Fibroblast of lung (primary cell): ENCODE measurements around the gene AMACR. TPM values are rescaled to one million over a fixed set of nuclear protein-coding genes. Genes with fewer than 3 reads are reported as not detected.

ENCODE experiments used
- DNase-seq, 2 donors: peaks; one replicate each; pipeline versions ENCODE4 v3.0.0 to v3.0.0-alpha.2; 2010; ENCODE audit warnings: low read depth in 2 of 2
- H2AFZ ChIP-seq: 2 replicates; pipeline ENCODE4 v1.5.1; 2012; ENCODE audit warnings: low read length, control low read depth, inconsistent platforms
- H3K27ac ChIP-seq: 2 replicates; pipeline ENCODE4 v1.5.1; 2011; ENCODE audit warnings: low read length, control low read depth; ENCODE audit not compliant: insufficient read depth
- H3K27me3 ChIP-seq: 2 replicates; pipeline ENCODE4 v1.5.1; 2011; ENCODE audit warnings: mild to moderate bottlenecking, low read length; ENCODE audit not compliant: control insufficient read depth, insufficient read depth
- H3K36me3 ChIP-seq: 2 replicates; pipeline ENCODE4 v1.5.1; 2011; ENCODE audit warnings: low read length; ENCODE audit not compliant: control insufficient read depth, insufficient read depth
- H3K4me1 ChIP-seq: 2 replicates; pipeline ENCODE4 v1.5.1; 2011; ENCODE audit warnings: low read length; ENCODE audit not compliant: control insufficient read depth, insufficient read depth; ENCODE audit errors: extremely low read depth
- H3K4me2 ChIP-seq: 2 replicates; pipeline ENCODE4 v1.5.1; 2011; ENCODE audit warnings: low read length, control low read depth; ENCODE audit not compliant: insufficient read depth; ENCODE audit errors: extremely low read depth
- H3K4me3 ChIP-seq, 4 experiments: fragments of 200-600 bp in 1 of 4; sonication (generic) in 1 of 4; replicated peaks in 1 of 4; 2 replicates each; pipeline ENCODE4 v1.5.1; 2011 to 2016; ENCODE audit warnings: low read length in 4 of 4, low read depth in 3 of 4, mild to moderate bottlenecking in 3 of 4, control low read depth in 2 of 4, inconsistent platforms in 1 of 4, mixed read lengths in 1 of 4; ENCODE audit not compliant: insufficient read depth in 1 of 4; ENCODE audit errors: control extremely low read depth in 1 of 4
- H3K79me2 ChIP-seq: 2 replicates; pipeline ENCODE4 v1.5.1; 2012; ENCODE audit warnings: mild to moderate bottlenecking, low read length, inconsistent platforms; ENCODE audit not compliant: control insufficient read depth, insufficient read depth
- H3K9ac ChIP-seq: 2 replicates; pipeline ENCODE4 v1.5.1; 2011; ENCODE audit warnings: mild to moderate bottlenecking, low read length, control low read depth; ENCODE audit not compliant: insufficient read depth
- H3K9me3 ChIP-seq: 2 replicates; pipeline ENCODE4 v1.5.1; 2012; ENCODE audit warnings: low read depth, low read length; ENCODE audit not compliant: control insufficient read depth, insufficient read depth
- H4K20me1 ChIP-seq: 2 replicates; pipeline ENCODE4 v1.5.1; 2011; ENCODE audit warnings: low read length; ENCODE audit not compliant: control insufficient read depth, insufficient read depth; ENCODE audit errors: extremely low read depth
- CTCF ChIP-seq, 2 donors: IDR thresholded peaks in 1 of 2; conservative IDR thresholded peaks in 1 of 2; 1 replicate in 1 of 2; 2 replicates in 1 of 2; pipeline ENCODE4 v1.5.1; 2011 to 2012; ENCODE audit warnings: low read length in 2 of 2, control low read depth in 1 of 2, inconsistent platforms in 1 of 2, low read depth in 1 of 2, mild to moderate bottlenecking in 1 of 2
- EZH2 ChIP-seq: IDR thresholded peaks from 2 replicates; pipeline ENCODE4 v1.5.1; 2012; ENCODE audit warnings: low read length, control low read depth, mild to moderate bottlenecking; ENCODE audit errors: missing control alignments
- polyA plus RNA-seq, 2 donors: library from polyadenylated mRNA; depleted of rRNA in 1 of 2; stranded (reverse) in 1 of 2; unstranded in 1 of 2; fragments of >200 nt; gene quantifications; 2 replicates each; pipeline ENCODE4 v1.2.1, GENCODE V29; 2011 to 2012; ENCODE audit warnings: missing spikeins in 1 of 2
- total RNA-seq: library from RNA; depleted of rRNA; stranded (reverse); fragments of >200 nt; gene quantifications from 2 replicates; pipeline ENCODE4 v1.2.1, GENCODE V29; 2014

AMACR gene
- total and polyA plus RNA-seq, 2 donors (not counting 1 experiment from before 2014, with no cell fraction given): 7.6 to 14.2 TPM

DNA sequence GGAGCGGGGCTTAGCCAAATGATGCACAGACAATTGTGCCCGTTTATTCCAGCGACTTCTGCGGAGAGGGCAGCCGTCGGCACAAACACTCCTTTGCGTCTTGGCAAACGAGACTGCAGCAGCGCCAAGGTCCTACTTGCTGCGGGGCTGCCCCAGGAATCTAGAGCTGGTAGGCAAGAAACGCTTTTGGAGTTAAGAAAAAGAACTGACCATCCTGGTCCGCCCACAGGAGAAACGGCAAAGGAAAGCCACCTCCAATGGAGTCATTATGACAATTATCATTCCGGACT, 69.4 kb downstream of the AMACR start:
- H3K27me3 ChIP-seq: peaks cover 43% of the 10 kb centered on the region
- H3K4me2 ChIP-seq: no peak overlapping the region

GRCh38 chr5:33937707-33938506, 69.9 kb downstream of the AMACR start:
- TF ChIP-seq EZH2 (peak; percentile 19), CTCF (conservative IDR thresholded peaks at IDR 0.05 in 1 of 2, IDR thresholded peaks at IDR 0.05 in 1 of 2; ENCODE audit: low read depth in 1 of 2, low read length in 2 of 2) (no peak)
- H2AFZ ChIP-seq: no peak overlapping the region
- H3K4me1 ChIP-seq: no peaks in the 10 kb centered on the region
- no peaks in the 10 kb centered on the region for H4K20me1 ChIP-seq
- H3K79me2 ChIP-seq: no peaks in the 10 kb centered on the region
- no peak overlapping the region for H3K4me2 ChIP-seq
- no peak overlapping the region for H3K27ac ChIP-seq
- H3K9ac ChIP-seq: no peak overlapping the region
- no peaks in the 10 kb centered on the region for H3K36me3 ChIP-seq
- H3K9me3 ChIP-seq: no peaks in the 10 kb centered on the region
- H3K4me3 ChIP-seq: no peak overlapping the region
- peaks cover 43% of the 10 kb centered on the region for H3K27me3 ChIP-seq
- DNase-seq: no peak

More for the DNA sequence above, 69.4 kb downstream of the AMACR start:
- no peak for DNase-seq
- Histone ChIP-seq H3K27ac (no peak overlapping the region), H3K4me1 (no peaks in the 10 kb centered on the region), H3K9me3 (no peaks in the 10 kb centered on the region), H3K36me3 (no peaks in the 10 kb centered on the region), H3K79me2 (no peaks in the 10 kb centered on the region), H3K4me3 (no peak overlapping the region), H2AFZ (no peak overlapping the region), H3K9ac (no peak overlapping the region), H4K20me1 (no peaks in the 10 kb centered on the region)
- TF ChIP-seq CTCF (conservative IDR thresholded peaks at IDR 0.05 in 1 of 2, IDR thresholded peaks at IDR 0.05 in 1 of 2; ENCODE audit: low read depth in 1 of 2, low read length in 2 of 2) (no peak), EZH2 (no peak)

- DNase-seq: peak in 1 of 2 donors; percentile 6
These were observed 70.7 kb downstream of the AMACR start for GRCh38 chr5:33937017-33937706.

More at GRCh38 chr5:33937017-33937706, 70.7 kb downstream of the AMACR start:
- Histone ChIP-seq H2AFZ (no peak overlapping the region), H4K20me1 (no peaks in the 10 kb centered on the region), H3K27me3 (peaks cover 43% of the 10 kb centered on the region), H3K4me2 (peak overlapping the region; percentile 96), H3K4me1 (no peaks in the 10 kb centered on the region), H3K27ac (no peak overlapping the region), H3K4me3 (peak overlapping the region; percentile 47 to 73 (median 57)), H3K9ac (no peak overlapping the region), H3K79me2 (no peaks in the 10 kb centered on the region), H3K9me3 (no peaks in the 10 kb centered on the region), H3K36me3 (no peaks in the 10 kb centered on the region)
- TF ChIP-seq EZH2 (peak; percentile 81), CTCF (conservative IDR thresholded peaks at IDR 0.05 in 1 of 2, IDR thresholded peaks at IDR 0.05 in 1 of 2; ENCODE audit: low read depth in 1 of 2, low read length in 2 of 2) (no peak)
